Upper lobe of right lung (tissue), 1 donor: ENCODE data around the gene ASTN2. TPM values are rescaled to one million over a fixed set of nuclear protein-coding genes. Genes with fewer than 3 reads are reported as not detected.

Experiments
- ATAC-seq: fragments of 200-7000 bp; cut with Tn5 transposase; one replicate; pipeline ENCODE4 v1.9.1; 2020; ENCODE audit warnings: mild to moderate bottlenecking, moderate library complexity
- DNase-seq: peaks from one replicate; pipeline ENCODE4 v3.0.0-alpha.2; 2020
- H3K27ac ChIP-seq: fragments of 200-600 bp; one replicate; pipeline ENCODE4 v1.8.0; 2022
- H3K27me3 ChIP-seq: fragments of 200-600 bp; one replicate; pipeline ENCODE4 v1.8.0; 2022; ENCODE audit warnings: mild to moderate bottlenecking
- H3K36me3 ChIP-seq: fragments of 200-600 bp; one replicate; pipeline ENCODE4 v1.8.0; 2022
- H3K4me1 ChIP-seq: fragments of 200-600 bp; one replicate; pipeline ENCODE4 v1.8.0; 2022
- H3K4me3 ChIP-seq: fragments of 200-600 bp; one replicate; pipeline ENCODE4 v1.8.0; 2022; ENCODE audit warnings: mild to moderate bottlenecking
- H3K9me3 ChIP-seq: fragments of 200-600 bp; one replicate; pipeline ENCODE4 v1.8.0; 2022
- CTCF ChIP-seq: fragments of 200-600 bp; IDR thresholded peaks from one replicate; pipeline ENCODE4 v1.8.0; 2022; ENCODE audit warnings: antibody characterized with exemption
- intact Hi-C: fragments of 100-400 bp; cut with DNase I; formaldehyde crosslinking; loops from one replicate; pipeline ENCODE4 v1.11.0; 2022
- total RNA-seq: library from RNA; stranded (reverse); fragmentation: NEBNext Ultra II Directional; extraction: Animal tissue kit (Norgen Biotek cat#: 25700); gene quantifications from one replicate; pipeline ENCODE4 v1.2.1, GENCODE V29; 2021
- donor health status: DM: no; HTN: yes; CAD: no; lungs with severe emphysema.

Gene ASTN2
- total RNA-seq, 1 donor from 2014 or later = 3.8 TPM

GRCh38 chr9:116525611-116526010 is 889.2 kb downstream of the ASTN2 start:
- Histone ChIP-seq H3K36me3 (no peaks in the 10 kb centered on the region), H3K4me3 (no peak overlapping the region), H3K9me3 (peaks cover 9% of the 10 kb centered on the region), H3K4me1 (no peaks in the 10 kb centered on the region), H3K27me3 (no peaks in the 10 kb centered on the region), H3K27ac (no peak overlapping the region)
- no peak for DNase-seq
- TF ChIP-seq CTCF = no peak
- ATAC-seq = no peak
- intact Hi-C loops = no loop called here

- ATAC-seq (no peak), DNase-seq (no peak)
- intact Hi-C loops = no loop called here
These were observed 889.9 kb downstream of the ASTN2 start for GRCh38 chr9:116524778-116525470.

GRCh38 chr9:116520218-116520617 is 894.6 kb downstream of the ASTN2 start:
- no peak overlapping the region for H3K27ac ChIP-seq
- TF ChIP-seq CTCF = no peak
- H3K9me3 ChIP-seq = peaks cover 11% of the 10 kb centered on the region
- H3K36me3 ChIP-seq = no peaks in the 10 kb centered on the region
- no peaks in the 10 kb centered on the region for H3K27me3 ChIP-seq
- no peak for ATAC-seq
- no peak overlapping the region for H3K4me3 ChIP-seq
- DNase-seq = no peak
- no peaks in the 10 kb centered on the region for H3K4me1 ChIP-seq
- intact Hi-C loops = no loop called here

More at GRCh38 chr9:116524778-116525470, 889.9 kb downstream of the ASTN2 start:
- peaks cover 11% of the 10 kb centered on the region for H3K9me3 ChIP-seq
- no peaks in the 10 kb centered on the region for H3K36me3 ChIP-seq
- no peaks in the 10 kb centered on the region for H3K27me3 ChIP-seq
- H3K27ac ChIP-seq = no peak overlapping the region
- no peak overlapping the region for H3K4me3 ChIP-seq
- TF ChIP-seq CTCF = no peak
- H3K4me1 ChIP-seq = no peaks in the 10 kb centered on the region

- intact Hi-C loops = no loop called here
- H3K4me3 ChIP-seq = no peak overlapping the region
- ATAC-seq (no peak), DNase-seq (no peak)
- no peaks in the 10 kb centered on the region for H3K36me3 ChIP-seq
- TF ChIP-seq CTCF = no peak
- H3K9me3 ChIP-seq = peaks cover 11% of the 10 kb centered on the region
- H3K4me1 ChIP-seq = no peaks in the 10 kb centered on the region
- H3K27ac ChIP-seq = no peak overlapping the region
- H3K27me3 ChIP-seq = no peaks in the 10 kb centered on the region
These were observed 898.4 kb downstream of the ASTN2 start for GRCh38 chr9:116516456-116516855.

GRCh38 chr9:116515541-116515940 is 899.3 kb downstream of the ASTN2 start:
- intact Hi-C loops = no loop called here
- DNase-seq (no peak), ATAC-seq (no peak)

More at GRCh38 chr9:116515541-116515940, 899.3 kb downstream of the ASTN2 start:
- Histone ChIP-seq H3K27ac (no peak overlapping the region), H3K9me3 (peaks cover 2% of the 10 kb centered on the region), H3K36me3 (no peaks in the 10 kb centered on the region), H3K27me3 (no peaks in the 10 kb centered on the region), H3K4me3 (no peak overlapping the region), H3K4me1 (no peaks in the 10 kb centered on the region)
- TF ChIP-seq CTCF = no peak
